ENCODE measurements around the gene C1D.

DNA sequence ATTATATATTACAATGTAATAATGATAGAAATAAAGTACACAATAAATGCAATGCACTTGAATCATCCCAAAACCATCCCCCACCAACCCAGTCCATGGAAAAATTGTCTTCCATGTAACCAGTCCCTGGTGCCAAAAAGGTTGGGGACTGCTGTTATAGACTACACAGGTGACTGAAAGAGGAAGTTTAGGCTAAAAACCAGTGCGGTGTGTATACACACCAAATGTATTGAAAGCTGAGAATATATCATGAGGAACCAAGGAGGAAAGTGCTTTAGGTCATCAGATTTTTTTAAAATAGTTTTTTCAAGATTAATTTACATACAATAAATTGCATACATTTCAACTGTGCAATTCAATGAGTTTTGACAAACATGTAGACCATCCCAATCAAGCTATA is 20.5 kb upstream of the C1D start:
- TF ChIP-seq, protein P1, sequence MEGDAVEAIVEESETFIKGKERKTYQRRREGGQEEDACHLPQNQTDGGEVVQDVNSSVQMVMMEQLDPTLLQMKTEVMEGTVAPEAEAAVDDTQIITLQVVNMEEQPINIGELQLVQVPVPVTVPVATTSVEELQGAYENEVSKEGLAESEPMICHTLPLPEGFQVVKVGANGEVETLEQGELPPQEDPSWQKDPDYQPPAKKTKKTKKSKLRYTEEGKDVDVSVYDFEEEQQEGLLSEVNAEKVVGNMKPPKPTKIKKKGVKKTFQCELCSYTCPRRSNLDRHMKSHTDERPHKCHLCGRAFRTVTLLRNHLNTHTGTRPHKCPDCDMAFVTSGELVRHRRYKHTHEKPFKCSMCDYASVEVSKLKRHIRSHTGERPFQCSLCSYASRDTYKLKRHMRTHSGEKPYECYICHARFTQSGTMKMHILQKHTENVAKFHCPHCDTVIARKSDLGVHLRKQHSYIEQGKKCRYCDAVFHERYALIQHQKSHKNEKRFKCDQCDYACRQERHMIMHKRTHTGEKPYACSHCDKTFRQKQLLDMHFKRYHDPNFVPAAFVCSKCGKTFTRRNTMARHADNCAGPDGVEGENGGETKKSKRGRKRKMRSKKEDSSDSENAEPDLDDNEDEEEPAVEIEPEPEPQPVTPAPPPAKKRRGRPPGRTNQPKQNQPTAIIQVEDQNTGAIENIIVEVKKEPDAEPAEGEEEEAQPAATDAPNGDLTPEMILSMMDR (IDR thresholded peaks at IDR 0.05; ENCODE audit: low read length): no peak
- no peak for TF ChIP-seq EZH2 (IDR thresholded peaks at IDR 0.05; ENCODE audit: borderline replicate concordance, low read length)
